ENCODE results near the gene IL15RA.

IL15RA gene

GRCh38 chr10:6017781-6018354, 40.5 kb upstream of the IL15RA start:
- Histone ChIP-seq H3K27me3 (ENCODE audit: control insufficient read depth in 1 of 2, insufficient read depth in 2 of 2, low read length in 2 of 2) (no peaks in the 10 kb centered on the region), H3K4me1 (ENCODE audit: control insufficient read depth in 1 of 2, insufficient read depth in 2 of 2, low read length in 2 of 2) (peaks cover 13 to 16% of the 10 kb centered on the region in 2 donors), H3K27ac (ENCODE audit: low read depth, low read length) (no peak overlapping the region), H3K9ac (ENCODE audit: low read depth in 1 of 2, low read length in 2 of 2) (no peak overlapping the region), H3K36me3 (ENCODE audit: control insufficient read depth in 1 of 2, insufficient read depth in 2 of 2, low read length in 2 of 2) (no peaks in the 10 kb centered on the region), H3K9me3 (ENCODE audit: control insufficient read depth in 1 of 2, low read length in 2 of 2) (no peaks in the 10 kb centered on the region), H3K4me3 (ENCODE audit: low read depth in 1 of 2, low read length in 2 of 2) (no peak overlapping the region)

- H3K4me3 ChIP-seq (ENCODE audit: low read depth in 1 of 2, low read length in 2 of 2): no peak overlapping the region
- H3K27me3 ChIP-seq (ENCODE audit: control insufficient read depth in 1 of 2, insufficient read depth in 2 of 2, low read length in 2 of 2): no peaks in the 10 kb centered on the region
- H3K9me3 ChIP-seq (ENCODE audit: control insufficient read depth in 1 of 2, low read length in 2 of 2): no peaks in the 10 kb centered on the region
- no peaks in the 10 kb centered on the region for H3K36me3 ChIP-seq (ENCODE audit: control insufficient read depth in 1 of 2, insufficient read depth in 2 of 2, low read length in 2 of 2)
- no peak overlapping the region for H3K27ac ChIP-seq (ENCODE audit: low read depth, low read length)
- peaks cover 13 to 16% of the 10 kb centered on the region in 2 donors for H3K4me1 ChIP-seq (ENCODE audit: control insufficient read depth in 1 of 2, insufficient read depth in 2 of 2, low read length in 2 of 2)
- H3K9ac ChIP-seq (ENCODE audit: low read depth in 1 of 2, low read length in 2 of 2): no peak overlapping the region
These were observed 37.0 kb upstream of the IL15RA start for GRCh38 chr10:6014241-6014761.

- Histone ChIP-seq H3K9ac (ENCODE audit: low read depth in 1 of 2, low read length in 2 of 2) (no peak overlapping the region), H3K9me3 (ENCODE audit: control insufficient read depth in 1 of 2, low read length in 2 of 2) (no peaks in the 10 kb centered on the region), H3K27me3 (ENCODE audit: control insufficient read depth in 1 of 2, insufficient read depth in 2 of 2, low read length in 2 of 2) (no peaks in the 10 kb centered on the region), H3K27ac (ENCODE audit: low read depth, low read length) (no peak overlapping the region), H3K36me3 (ENCODE audit: control insufficient read depth in 1 of 2, insufficient read depth in 2 of 2, low read length in 2 of 2) (no peaks in the 10 kb centered on the region), H3K4me1 (ENCODE audit: control insufficient read depth in 1 of 2, insufficient read depth in 2 of 2, low read length in 2 of 2) (peaks cover 13 to 15% of the 10 kb centered on the region in 2 donors), H3K4me3 (ENCODE audit: low read depth in 1 of 2, low read length in 2 of 2) (no peak overlapping the region)
These were observed 36.3 kb upstream of the IL15RA start for GRCh38 chr10:6013413-6014192.

GRCh38 chr10:6012121-6012905, 35.0 kb upstream of the IL15RA start:
- Histone ChIP-seq H3K27ac (ENCODE audit: low read depth, low read length) (no peak overlapping the region), H3K4me1 (ENCODE audit: control insufficient read depth in 1 of 2, insufficient read depth in 2 of 2, low read length in 2 of 2) (peaks cover 5 to 6% of the 10 kb centered on the region in 2 donors), H3K4me3 (ENCODE audit: low read depth in 1 of 2, low read length in 2 of 2) (no peak overlapping the region), H3K9me3 (ENCODE audit: control insufficient read depth in 1 of 2, low read length in 2 of 2) (peaks cover 3 to 4% of the 10 kb centered on the region in 2 donors), H3K36me3 (ENCODE audit: control insufficient read depth in 1 of 2, insufficient read depth in 2 of 2, low read length in 2 of 2) (no peaks in the 10 kb centered on the region), H3K9ac (ENCODE audit: low read depth in 1 of 2, low read length in 2 of 2) (no peak overlapping the region), H3K27me3 (ENCODE audit: control insufficient read depth in 1 of 2, insufficient read depth in 2 of 2, low read length in 2 of 2) (no peaks in the 10 kb centered on the region)

GRCh38 chr10:6011558-6011957, 34.2 kb upstream of the IL15RA start:
- no peaks in the 10 kb centered on the region for H3K36me3 ChIP-seq (ENCODE audit: control insufficient read depth in 1 of 2, insufficient read depth in 2 of 2, low read length in 2 of 2)
- no peak overlapping the region for H3K27ac ChIP-seq (ENCODE audit: low read depth, low read length)
- H3K9me3 ChIP-seq (ENCODE audit: control insufficient read depth in 1 of 2, low read length in 2 of 2): peaks cover 5 to 6% of the 10 kb centered on the region in 2 donors

GRCh38 chr10:6010569-6010968, 33.2 kb upstream of the IL15RA start:
- peaks cover 5 to 6% of the 10 kb centered on the region in 2 donors for H3K9me3 ChIP-seq (ENCODE audit: control insufficient read depth in 1 of 2, low read length in 2 of 2)
- H3K4me3 ChIP-seq (ENCODE audit: low read depth in 1 of 2, low read length in 2 of 2): no peak overlapping the region
- no peaks in the 10 kb centered on the region for H3K36me3 ChIP-seq (ENCODE audit: control insufficient read depth in 1 of 2, insufficient read depth in 2 of 2, low read length in 2 of 2)
- no peaks in the 10 kb centered on the region for H3K4me1 ChIP-seq (ENCODE audit: control insufficient read depth in 1 of 2, insufficient read depth in 2 of 2, low read length in 2 of 2)
- no peaks in the 10 kb centered on the region for H3K27me3 ChIP-seq (ENCODE audit: control insufficient read depth in 1 of 2, insufficient read depth in 2 of 2, low read length in 2 of 2)
- no peak overlapping the region for H3K27ac ChIP-seq (ENCODE audit: low read depth, low read length)
- H3K9ac ChIP-seq (ENCODE audit: low read depth in 1 of 2, low read length in 2 of 2): no peak overlapping the region

More at GRCh38 chr10:6011558-6011957, 34.2 kb upstream of the IL15RA start:
- H3K4me3 ChIP-seq (ENCODE audit: low read depth in 1 of 2, low read length in 2 of 2): no peak overlapping the region
- no peak overlapping the region for H3K9ac ChIP-seq (ENCODE audit: low read depth in 1 of 2, low read length in 2 of 2)
- no peaks in the 10 kb centered on the region for H3K27me3 ChIP-seq (ENCODE audit: control insufficient read depth in 1 of 2, insufficient read depth in 2 of 2, low read length in 2 of 2)
- H3K4me1 ChIP-seq (ENCODE audit: control insufficient read depth in 1 of 2, insufficient read depth in 2 of 2, low read length in 2 of 2): no peaks in the 10 kb centered on the region

GRCh38 chr10:6009961-6010360, 32.6 kb upstream of the IL15RA start:
- Histone ChIP-seq H3K4me1 (ENCODE audit: control insufficient read depth in 1 of 2, insufficient read depth in 2 of 2, low read length in 2 of 2) (no peaks in the 10 kb centered on the region), H3K36me3 (ENCODE audit: control insufficient read depth in 1 of 2, insufficient read depth in 2 of 2, low read length in 2 of 2) (no peaks in the 10 kb centered on the region), H3K9ac (ENCODE audit: low read depth in 1 of 2, low read length in 2 of 2) (no peak overlapping the region), H3K27ac (ENCODE audit: low read depth, low read length) (no peak overlapping the region), H3K9me3 (ENCODE audit: control insufficient read depth in 1 of 2, low read length in 2 of 2) (peaks cover 5 to 6% of the 10 kb centered on the region in 2 donors), H3K4me3 (ENCODE audit: low read depth in 1 of 2, low read length in 2 of 2) (no peak overlapping the region), H3K27me3 (ENCODE audit: control insufficient read depth in 1 of 2, insufficient read depth in 2 of 2, low read length in 2 of 2) (no peaks in the 10 kb centered on the region)

GRCh38 chr10:6009150-6009549, 31.8 kb upstream of the IL15RA start:
- Histone ChIP-seq H3K4me3 (ENCODE audit: low read depth in 1 of 2, low read length in 2 of 2) (no peak overlapping the region), H3K9ac (ENCODE audit: low read depth in 1 of 2, low read length in 2 of 2) (no peak overlapping the region), H3K9me3 (ENCODE audit: control insufficient read depth in 1 of 2, low read length in 2 of 2) (peaks cover 5 to 6% of the 10 kb centered on the region in 2 donors), H3K36me3 (ENCODE audit: control insufficient read depth in 1 of 2, insufficient read depth in 2 of 2, low read length in 2 of 2) (no peaks in the 10 kb centered on the region), H3K27ac (ENCODE audit: low read depth, low read length) (no peak overlapping the region), H3K27me3 (ENCODE audit: control insufficient read depth in 1 of 2, insufficient read depth in 2 of 2, low read length in 2 of 2) (no peaks in the 10 kb centered on the region), H3K4me1 (ENCODE audit: control insufficient read depth in 1 of 2, insufficient read depth in 2 of 2, low read length in 2 of 2) (no peaks in the 10 kb centered on the region)

- no peaks in the 10 kb centered on the region for H3K27me3 ChIP-seq (ENCODE audit: control insufficient read depth in 1 of 2, insufficient read depth in 2 of 2, low read length in 2 of 2)
- H3K9ac ChIP-seq (ENCODE audit: low read depth in 1 of 2, low read length in 2 of 2): no peak overlapping the region
- no peak overlapping the region for H3K27ac ChIP-seq (ENCODE audit: low read depth, low read length)
- no peak overlapping the region for H3K4me3 ChIP-seq (ENCODE audit: low read depth in 1 of 2, low read length in 2 of 2)
- peaks cover 5 to 6% of the 10 kb centered on the region in 2 donors for H3K9me3 ChIP-seq (ENCODE audit: control insufficient read depth in 1 of 2, low read length in 2 of 2)
- H3K36me3 ChIP-seq (ENCODE audit: control insufficient read depth in 1 of 2, insufficient read depth in 2 of 2, low read length in 2 of 2): no peaks in the 10 kb centered on the region
- no peaks in the 10 kb centered on the region for H3K4me1 ChIP-seq (ENCODE audit: control insufficient read depth in 1 of 2, insufficient read depth in 2 of 2, low read length in 2 of 2)
These were observed 31.3 kb upstream of the IL15RA start for GRCh38 chr10:6008497-6009142.
